Measurements from ENCODE around the gene SLC25A26.
"Not testable (repeated sequence)": the region's sequence is repeated elsewhere in the genome, so short reads cannot be mapped to it uniquely, and the experiment has no call there.

SLC25A26 gene

GRCh38 chr3:66411961-66412887, 191.4 kb downstream of the SLC25A26 start:
- in situ Hi-C loops (cut with MboI; ENCODE audit: low pct_unique_long_range_greater_than_20kb, low sequenced_read_pairs) = loop anchor here (25.0 kb wide), 1 partner anchor 100 kb away; the partner anchor contains the start of gene LRIG1
- DNase-seq = no peak

- in situ Hi-C loops (cut with MboI; ENCODE audit: low pct_unique_long_range_greater_than_20kb, low sequenced_read_pairs) = loop anchor here (25.0 kb wide), 1 partner anchor 99 kb away; the partner anchor contains the start of gene LRIG1
- DNase-seq = no peak
Observed at GRCh38 chr3:66413151-66413751, 192.4 kb downstream of the SLC25A26 start.

- in situ Hi-C loops (cut with MboI; ENCODE audit: low pct_unique_long_range_greater_than_20kb, low sequenced_read_pairs) = loop anchor here (25.0 kb wide), 1 partner anchor 97 kb away; the partner anchor contains the start of gene LRIG1
- no peak for DNase-seq
Observed at GRCh38 chr3:66414846-66415245, 194.0 kb downstream of the SLC25A26 start.

- in situ Hi-C loops (cut with MboI; ENCODE audit: low pct_unique_long_range_greater_than_20kb, low sequenced_read_pairs) = loop anchor here (25.0 kb wide), 1 partner anchor 96 kb away; the partner anchor contains the start of gene LRIG1
- no peak for DNase-seq
Observed at GRCh38 chr3:66415867-66416428, 195.1 kb downstream of the SLC25A26 start.

GRCh38 chr3:66416556-66417304, 195.9 kb downstream of the SLC25A26 start:
- no peak for DNase-seq
- in situ Hi-C loops (cut with MboI; ENCODE audit: low pct_unique_long_range_greater_than_20kb, low sequenced_read_pairs) = loop anchor here (25.0 kb wide), 1 partner anchor 96 kb away; the partner anchor contains the start of gene LRIG1

- DNase-seq = no peak
- in situ Hi-C loops (cut with MboI; ENCODE audit: low pct_unique_long_range_greater_than_20kb, low sequenced_read_pairs) = loop anchor here (25.0 kb wide), 1 partner anchor 94 kb away; the partner anchor contains the start of gene LRIG1
Observed at GRCh38 chr3:66418475-66418931, 197.7 kb downstream of the SLC25A26 start.

- no peak for DNase-seq
- in situ Hi-C loops (cut with MboI; ENCODE audit: low pct_unique_long_range_greater_than_20kb, low sequenced_read_pairs) = loop anchor here (25.0 kb wide), 1 partner anchor 93 kb away; the partner anchor contains the start of gene LRIG1
Observed at GRCh38 chr3:66419036-66419435, 198.2 kb downstream of the SLC25A26 start.

GRCh38 chr3:66421144-66421543, 200.3 kb downstream of the SLC25A26 start:
- not testable (repeated sequence) for DNase-seq
- in situ Hi-C loops (cut with MboI; ENCODE audit: low pct_unique_long_range_greater_than_20kb, low sequenced_read_pairs) = loop anchor here (25.0 kb wide), 1 partner anchor 91 kb away; the partner anchor contains the start of gene LRIG1

GRCh38 chr3:66421893-66422292, 201.1 kb downstream of the SLC25A26 start:
- in situ Hi-C loops (cut with MboI; ENCODE audit: low pct_unique_long_range_greater_than_20kb, low sequenced_read_pairs) = loop anchor here (25.0 kb wide), 1 partner anchor 90 kb away; the partner anchor contains the start of gene LRIG1
- DNase-seq = not testable (repeated sequence)

GRCh38 chr3:66423791-66424190, 203.0 kb downstream of the SLC25A26 start:
- DNase-seq = no peak
- in situ Hi-C loops (cut with MboI; ENCODE audit: low pct_unique_long_range_greater_than_20kb, low sequenced_read_pairs) = loop anchor here (25.0 kb wide), 1 partner anchor 89 kb away; the partner anchor contains the start of gene LRIG1

- in situ Hi-C loops (cut with MboI; ENCODE audit: low pct_unique_long_range_greater_than_20kb, low sequenced_read_pairs) = no loop called here
Observed at GRCh38 chr3:66425032-66425431, 204.2 kb downstream of the SLC25A26 start.

GRCh38 chr3:66425576-66426114, 204.8 kb downstream of the SLC25A26 start:
- in situ Hi-C loops (cut with MboI; ENCODE audit: low pct_unique_long_range_greater_than_20kb, low sequenced_read_pairs) = no loop called here
- no peak for DNase-seq

More at GRCh38 chr3:66425032-66425431, 204.2 kb downstream of the SLC25A26 start:
- no peak for DNase-seq

GRCh38 chr3:66426135-66426534, 205.3 kb downstream of the SLC25A26 start:
- DNase-seq = no peak
- in situ Hi-C loops (cut with MboI; ENCODE audit: low pct_unique_long_range_greater_than_20kb, low sequenced_read_pairs) = no loop called here

- no peak for DNase-seq
- in situ Hi-C loops (cut with MboI; ENCODE audit: low pct_unique_long_range_greater_than_20kb, low sequenced_read_pairs) = no loop called here
Observed at GRCh38 chr3:66427352-66427751, 206.6 kb downstream of the SLC25A26 start.

- DNase-seq = no peak
- in situ Hi-C loops (cut with MboI; ENCODE audit: low pct_unique_long_range_greater_than_20kb, low sequenced_read_pairs) = no loop called here
Observed at GRCh38 chr3:66427951-66428474, 207.2 kb downstream of the SLC25A26 start.
